GM18907 (cell line): ENCODE results near the gene TRPM3.
"Not testable (repeated sequence)": the region's sequence is repeated elsewhere in the genome, so short reads cannot be mapped to it uniquely, and the experiment has no call there.

Experiments
- ATAC-seq: cut with Tn5 transposase; IDR thresholded peaks from one replicate; pipeline ENCODE4 v1.9.1; 2021; ENCODE audit warnings: mild to moderate bottlenecking, moderate library complexity; ENCODE audit not compliant: unreplicated experiment

Gene TRPM3

DNA sequence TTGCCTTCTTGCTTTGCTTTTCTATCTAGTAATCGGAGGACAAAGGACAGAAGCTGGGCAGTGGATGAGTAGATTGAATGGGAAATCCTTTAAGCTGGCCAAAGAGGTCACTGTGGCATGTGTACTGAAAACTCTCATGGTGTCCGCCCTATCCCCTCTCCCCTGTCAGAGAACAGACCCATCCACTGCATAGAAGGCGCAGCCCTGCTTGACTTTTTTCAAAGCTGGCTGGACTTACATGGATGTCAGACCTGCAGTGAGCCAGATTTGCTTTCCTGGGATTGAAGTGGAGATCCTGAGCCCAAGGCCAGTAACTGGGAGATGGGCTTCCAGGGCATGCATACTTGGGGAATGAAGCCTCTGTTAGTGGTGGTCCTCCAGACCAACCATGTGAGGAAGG lies 329.5 kb downstream of the TRPM3 start:
- ATAC-seq: no peak

DNA sequence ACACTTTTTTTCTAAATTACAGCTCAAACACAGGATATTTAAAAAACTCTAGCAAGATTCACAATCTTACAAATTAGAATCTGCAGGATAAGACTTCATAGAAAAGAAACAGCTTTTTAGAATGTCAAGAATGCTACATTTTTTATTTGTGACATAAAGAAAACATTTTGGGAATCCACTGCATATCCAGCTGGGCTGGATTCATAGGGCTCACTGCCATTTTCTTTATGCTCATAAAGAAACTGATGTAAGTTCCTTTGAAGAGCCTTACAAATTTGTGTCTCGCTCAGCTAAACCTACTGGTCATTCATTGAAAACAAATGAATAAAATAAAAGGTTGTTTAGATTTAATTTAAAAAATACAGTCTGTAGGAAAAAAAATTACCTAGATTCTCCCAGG lies 332.3 kb downstream of the TRPM3 start:
- ATAC-seq: no peak

DNA sequence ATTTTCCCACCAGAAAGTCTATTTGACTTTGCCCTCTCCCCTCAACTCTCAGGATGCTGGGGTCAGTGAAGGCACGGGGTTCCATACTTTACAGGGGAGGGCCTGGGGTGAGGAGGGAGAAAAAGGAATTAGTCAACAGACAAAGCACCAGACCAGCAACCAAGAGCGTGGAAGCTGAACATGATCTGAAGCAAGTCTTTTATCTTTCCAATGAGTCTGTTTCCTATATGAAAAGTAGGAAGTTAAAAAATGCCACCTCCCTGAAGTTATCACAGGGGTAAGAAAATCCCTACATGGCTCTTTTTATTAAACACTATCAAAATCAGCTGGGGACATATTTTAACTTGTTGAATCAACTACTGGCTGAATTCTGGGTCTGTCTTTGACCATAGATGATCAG lies 337.0 kb downstream of the TRPM3 start:
- ATAC-seq: no peak

DNA sequence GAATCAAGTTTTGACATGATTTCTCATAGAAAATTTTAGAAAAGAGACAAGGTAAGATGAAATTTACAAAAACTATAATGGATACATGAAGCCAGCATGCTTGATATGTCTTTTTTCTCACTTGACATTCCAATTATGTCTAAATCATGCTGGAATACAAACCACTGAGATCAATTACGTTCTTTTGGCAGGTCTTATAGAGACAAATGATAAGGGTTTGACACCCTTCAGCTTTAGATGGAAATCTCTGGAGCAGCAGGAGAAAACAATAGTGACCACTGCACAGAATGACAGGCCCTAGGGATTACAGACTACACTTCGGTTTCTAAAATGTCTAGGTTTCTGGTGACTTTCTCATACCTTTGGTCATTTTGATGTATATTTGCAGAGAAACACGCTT lies 342.9 kb downstream of the TRPM3 start:
- no peak for ATAC-seq

DNA sequence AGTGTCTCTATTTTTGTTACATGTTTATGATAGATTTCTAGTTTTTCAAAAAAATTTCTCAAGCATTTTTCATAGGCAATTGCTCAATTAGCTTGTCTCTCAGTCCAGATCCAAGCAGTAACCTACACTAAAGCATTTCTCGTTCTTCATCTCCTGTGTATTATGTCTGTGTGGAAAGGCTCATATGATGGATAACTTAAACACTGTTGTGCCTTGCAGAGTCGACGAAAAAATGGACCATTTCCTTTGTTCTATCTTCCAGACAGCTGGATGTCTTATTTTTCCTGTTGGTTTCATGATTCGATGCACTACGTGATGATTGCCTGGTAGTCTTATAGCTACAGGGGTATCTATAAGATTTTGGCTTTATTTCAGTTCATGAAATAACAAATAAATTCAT lies 347.8 kb downstream of the TRPM3 start:
- no peak for ATAC-seq

DNA sequence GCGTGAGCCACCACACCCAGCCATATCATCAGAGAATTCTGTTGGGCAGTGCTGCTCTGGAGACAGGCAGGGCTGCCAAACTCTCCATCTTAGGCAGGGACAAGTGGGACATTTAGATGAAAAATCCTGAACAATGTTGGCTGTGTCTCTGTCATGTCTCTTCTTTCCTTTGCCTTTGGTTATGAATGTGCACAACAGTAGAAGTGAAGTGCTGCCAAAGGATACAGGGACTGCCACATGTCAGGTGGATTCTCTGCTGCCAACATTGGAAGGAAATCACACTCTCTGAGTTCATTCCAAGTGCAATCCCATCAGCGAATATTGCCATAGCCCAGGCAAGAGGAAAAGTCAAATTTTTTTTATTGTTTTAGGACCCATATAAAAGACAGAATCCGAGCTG lies 348.8 kb downstream of the TRPM3 start:
- ATAC-seq: no peak

DNA sequence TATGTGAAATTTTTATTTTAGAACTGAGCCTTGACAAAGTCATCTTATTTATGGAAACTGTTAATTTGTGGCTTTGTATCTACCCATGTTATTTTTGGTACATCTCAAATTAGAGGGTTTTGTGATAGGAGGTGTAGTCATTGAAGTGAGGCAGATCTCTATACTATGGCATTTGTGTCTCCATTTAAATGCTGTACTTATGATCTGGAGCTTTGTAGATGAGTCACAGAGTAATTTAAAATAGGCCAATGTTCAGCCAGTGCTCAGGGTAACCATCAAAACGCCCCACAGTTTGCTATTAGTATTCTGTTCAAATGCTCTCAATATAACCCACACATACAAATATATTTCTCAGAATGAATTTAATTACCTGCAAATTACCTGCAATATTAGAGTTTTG lies 355.5 kb downstream of the TRPM3 start:
- no peak for ATAC-seq

DNA sequence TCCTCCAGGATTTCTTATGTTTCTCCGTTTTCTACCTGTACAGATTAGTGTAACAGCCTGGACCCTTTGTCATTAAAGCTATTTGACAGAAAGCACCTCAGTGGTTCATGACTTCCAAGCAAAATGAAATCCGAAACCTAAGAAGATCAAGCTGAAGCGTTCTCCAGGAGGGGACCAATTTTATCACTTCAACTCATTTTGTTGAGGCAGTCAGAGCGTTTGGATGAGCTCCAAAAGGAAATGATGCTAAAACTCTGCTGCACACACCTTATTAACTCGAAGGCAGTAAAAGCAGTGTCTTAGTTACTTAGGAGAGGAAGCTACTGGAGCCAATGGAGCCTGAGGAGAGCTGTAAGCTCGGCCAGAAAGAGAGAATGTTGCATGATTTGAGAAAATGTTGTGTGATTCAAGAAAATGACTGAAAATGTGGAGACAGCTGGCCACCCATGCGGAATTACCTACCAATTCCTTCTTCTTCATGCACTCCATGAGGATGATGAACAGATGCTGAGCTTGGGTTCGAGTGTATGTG lies 360.2 kb downstream of the TRPM3 start:
- ATAC-seq: no peak

DNA sequence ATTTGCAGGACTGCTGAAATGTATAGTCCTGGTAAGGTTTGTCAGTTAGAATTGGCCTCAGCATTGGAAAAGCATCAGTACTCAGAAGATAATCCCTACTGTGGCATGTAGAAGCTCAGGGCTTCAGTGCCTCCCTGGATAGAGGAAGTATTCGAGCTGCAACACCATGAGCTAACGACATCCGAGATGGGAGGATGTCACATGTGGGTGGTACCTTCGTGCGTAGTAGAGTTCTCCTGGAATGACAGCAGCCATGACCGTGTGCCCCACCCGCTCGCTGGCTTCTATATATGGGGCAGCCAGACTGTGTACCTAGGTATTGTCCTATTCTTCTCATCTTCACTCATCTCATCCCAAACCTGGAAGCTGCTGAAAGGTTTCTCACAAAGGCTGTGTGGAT lies 361.2 kb downstream of the TRPM3 start:
- ATAC-seq: no peak

DNA sequence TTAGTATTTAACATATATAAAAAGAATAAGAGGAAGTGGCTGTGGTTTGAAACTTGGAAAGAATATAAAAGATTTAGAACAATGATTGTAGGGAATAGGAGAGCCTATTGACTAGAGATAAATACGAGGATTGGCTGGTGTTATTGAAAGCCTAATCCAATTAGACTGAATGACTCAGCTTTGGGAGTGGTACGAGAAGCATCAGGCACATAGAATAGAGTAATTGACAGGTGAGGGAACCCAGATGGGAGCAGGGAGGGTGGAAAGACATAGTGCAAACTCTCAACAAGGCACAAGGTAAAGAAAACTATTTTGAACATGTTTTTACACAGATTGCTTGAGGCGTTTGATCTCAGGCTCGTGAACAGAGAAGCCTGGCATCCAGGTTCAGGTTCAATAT lies 368.1 kb downstream of the TRPM3 start:
- no peak for ATAC-seq

DNA sequence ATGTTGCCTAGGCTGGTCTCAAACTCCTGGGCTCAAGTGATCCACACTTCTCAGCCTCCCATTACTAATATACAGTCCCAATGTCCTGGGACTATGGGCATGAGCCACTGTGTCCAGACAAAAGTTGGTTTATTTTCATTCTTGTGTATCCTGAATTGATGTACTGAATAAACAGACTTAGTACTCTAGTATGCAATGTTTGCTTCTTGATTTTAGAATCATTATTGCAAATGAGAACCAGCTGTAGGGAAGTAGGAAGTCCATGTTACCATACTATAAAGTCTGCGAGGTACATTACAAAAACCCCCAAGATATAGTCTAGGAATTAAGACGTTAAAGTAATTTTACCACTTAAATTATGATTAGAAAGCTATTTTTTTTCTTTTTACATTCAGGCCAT lies 372.4 kb downstream of the TRPM3 start:
- ATAC-seq: no peak

DNA sequence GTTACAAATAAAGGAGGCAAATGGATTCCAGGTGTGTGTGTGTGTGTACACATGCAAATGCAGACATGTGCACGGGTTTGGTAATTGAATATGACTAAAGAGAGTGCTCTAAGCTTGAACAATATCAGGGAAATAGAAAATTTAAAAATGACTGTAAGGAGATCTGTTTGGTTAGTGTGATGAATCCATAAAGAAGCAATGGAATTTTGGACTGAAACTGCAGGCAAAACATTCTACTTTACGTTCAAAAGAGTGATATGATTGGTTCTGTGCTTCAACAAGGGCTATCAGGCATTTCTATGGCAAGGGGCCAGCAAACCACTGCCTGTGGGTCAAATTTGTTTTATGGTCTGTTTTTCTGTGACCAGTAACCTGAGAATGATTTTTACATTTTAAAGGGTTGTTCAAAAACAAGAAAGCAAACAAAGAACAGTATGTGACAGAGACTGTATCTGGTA lies 374.1 kb downstream of the TRPM3 start:
- ATAC-seq: no peak

DNA sequence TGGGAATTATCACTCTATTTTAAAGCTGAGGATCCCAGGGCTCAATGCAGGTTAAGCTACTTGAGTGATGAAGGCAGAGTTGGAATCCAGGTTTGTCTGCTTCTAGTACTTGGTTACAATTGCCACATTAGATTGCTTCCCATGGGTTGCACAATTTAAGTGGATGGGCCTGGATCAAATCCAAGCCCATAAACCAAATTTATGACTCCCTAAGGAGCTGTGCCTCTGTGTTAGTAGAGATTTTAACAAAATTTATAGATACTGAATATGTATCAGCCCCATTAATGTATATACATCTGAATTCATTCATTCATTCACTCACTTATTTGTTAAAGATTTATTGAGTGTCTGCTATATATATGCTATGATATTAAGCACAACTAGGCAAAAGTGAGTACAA lies 374.7 kb downstream of the TRPM3 start:
- ATAC-seq: no peak

DNA sequence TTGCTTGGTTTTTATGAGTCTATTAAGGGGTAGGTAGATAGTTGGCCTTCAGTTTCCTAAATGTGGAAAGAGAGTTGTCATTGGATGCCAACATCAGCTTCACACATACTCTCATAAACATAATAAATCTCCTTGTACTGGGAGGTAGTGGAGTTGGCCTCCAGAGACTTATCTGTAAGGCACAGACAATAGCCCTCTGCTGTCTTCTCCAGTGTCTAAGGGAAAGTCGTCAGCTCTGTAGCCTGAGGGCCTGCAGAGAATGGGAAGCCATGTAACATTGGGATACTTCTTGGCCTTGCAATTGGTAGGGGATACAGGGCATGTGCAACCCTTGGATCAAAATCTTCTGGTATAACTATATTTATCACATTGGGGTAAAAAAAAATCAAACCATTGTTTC lies 375.1 kb downstream of the TRPM3 start:
- ATAC-seq: no peak

DNA sequence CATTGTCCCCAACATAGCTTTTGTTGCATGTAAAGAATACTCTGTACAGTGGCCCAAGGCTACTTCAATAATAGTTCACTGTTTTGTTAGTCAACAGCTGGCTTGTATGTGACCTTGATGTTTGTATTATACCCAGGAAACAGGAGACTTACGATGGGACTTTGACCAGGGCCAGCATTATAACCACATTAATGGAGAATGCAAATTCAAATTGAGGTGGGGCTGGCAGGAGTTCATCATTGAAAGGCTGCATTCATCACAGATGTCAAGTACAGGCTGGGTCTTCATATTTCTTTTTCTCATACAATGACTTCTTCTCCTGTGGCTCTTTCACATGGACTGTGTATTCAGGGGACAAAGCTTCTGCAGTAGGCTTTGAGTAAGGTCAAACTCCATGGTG lies 396.6 kb downstream of the TRPM3 start:
- ATAC-seq: not testable (repeated sequence)

DNA sequence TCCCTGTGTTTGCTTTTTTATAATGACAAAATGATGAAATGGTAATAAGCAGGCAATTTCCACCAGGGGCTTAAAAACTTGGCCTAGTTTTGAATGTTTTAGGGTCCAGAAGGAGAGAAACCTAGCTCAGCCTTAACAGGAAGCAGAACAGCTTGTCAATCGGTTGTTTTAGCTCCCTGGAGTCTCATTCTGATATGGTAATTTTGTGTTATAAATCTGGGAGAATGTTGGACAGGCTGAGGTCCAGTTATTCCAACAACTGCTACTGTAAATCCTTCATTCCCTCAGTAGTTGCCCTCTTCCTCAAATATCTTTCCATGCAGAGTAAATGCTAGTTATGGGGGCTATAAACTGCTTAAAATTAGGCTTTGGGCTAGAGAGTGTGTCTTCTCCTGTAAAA lies 397.4 kb downstream of the TRPM3 start:
- not testable (repeated sequence) for ATAC-seq

DNA sequence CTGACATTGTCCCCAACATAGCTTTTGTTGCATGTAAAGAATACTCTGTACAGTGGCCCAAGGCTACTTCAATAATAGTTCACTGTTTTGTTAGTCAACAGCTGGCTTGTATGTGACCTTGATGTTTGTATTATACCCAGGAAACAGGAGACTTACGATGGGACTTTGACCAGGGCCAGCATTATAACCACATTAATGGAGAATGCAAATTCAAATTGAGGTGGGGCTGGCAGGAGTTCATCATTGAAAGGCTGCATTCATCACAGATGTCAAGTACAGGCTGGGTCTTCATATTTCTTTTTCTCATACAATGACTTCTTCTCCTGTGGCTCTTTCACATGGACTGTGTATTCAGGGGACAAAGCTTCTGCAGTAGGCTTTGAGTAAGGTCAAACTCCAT lies 414.6 kb downstream of the TRPM3 start:
- ATAC-seq: not testable (repeated sequence)

DNA sequence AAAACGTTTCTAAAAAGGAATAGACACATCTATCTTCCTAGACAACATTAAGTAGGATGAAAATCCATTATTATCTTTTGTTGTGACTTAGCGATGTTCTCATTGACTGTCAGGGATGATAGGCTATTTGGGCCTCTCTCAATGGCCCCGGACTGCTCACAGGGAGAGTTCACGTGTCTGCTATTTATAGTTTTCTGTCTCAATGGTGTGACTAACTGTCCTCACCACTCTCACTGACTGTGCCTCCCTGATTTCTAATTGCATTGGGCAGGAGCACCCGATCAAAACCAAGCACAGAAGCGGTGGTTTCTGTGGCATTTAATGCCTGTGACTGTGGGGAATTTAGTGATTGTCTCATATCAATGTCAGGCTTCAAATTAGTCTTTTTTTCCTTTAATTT lies 420.3 kb downstream of the TRPM3 start:
- ATAC-seq: no peak

DNA sequence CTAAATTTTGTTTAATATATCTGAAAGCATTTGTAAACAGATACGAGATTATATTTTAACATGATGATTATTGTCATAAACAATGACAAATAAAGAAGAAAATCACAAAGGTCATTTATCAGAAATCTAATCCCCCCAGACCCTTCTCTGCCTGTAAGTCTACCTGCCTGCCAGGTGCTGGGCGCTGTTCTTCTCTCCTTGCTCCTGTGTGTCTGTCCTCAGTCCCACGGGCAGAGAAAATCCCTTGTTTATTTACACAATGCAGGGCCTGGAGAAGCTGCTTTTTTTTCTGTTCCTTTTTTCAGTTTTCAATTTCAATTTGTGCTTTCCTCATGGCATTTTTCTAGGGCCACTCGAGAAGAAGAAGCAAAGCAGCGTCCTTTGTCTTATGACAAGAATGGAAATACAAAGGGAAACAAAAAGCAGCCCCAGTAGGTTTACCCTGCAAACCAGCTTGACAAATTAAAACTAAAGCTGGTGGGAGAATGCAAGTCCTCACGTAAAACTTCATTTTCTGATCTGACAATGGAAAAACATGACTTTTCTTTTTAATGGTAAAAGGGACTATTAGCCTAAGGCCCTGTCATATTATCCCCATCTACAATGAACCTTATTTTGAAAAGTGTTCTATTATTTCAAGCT lies 424.6 kb downstream of the TRPM3 start:
- no peak for ATAC-seq

DNA sequence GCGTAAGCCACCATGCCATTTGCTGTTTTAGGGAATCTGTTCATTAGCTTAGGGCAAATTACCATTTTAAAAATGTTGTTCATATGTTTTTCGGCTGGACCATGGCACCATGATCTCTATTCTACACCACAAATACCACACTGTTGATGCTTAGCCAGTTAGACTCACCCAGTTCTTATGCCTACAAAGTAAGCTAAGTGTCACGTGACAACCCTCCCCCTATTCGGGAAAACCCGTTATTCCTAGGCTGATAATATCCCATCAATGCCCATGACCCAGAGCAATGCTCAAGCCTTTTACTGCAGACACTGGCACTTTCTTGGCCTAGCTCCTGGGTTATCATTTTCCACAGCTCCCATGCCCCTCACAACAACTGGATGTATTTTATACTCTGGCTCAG lies 426.7 kb downstream of the TRPM3 start:
- no peak for ATAC-seq

DNA sequence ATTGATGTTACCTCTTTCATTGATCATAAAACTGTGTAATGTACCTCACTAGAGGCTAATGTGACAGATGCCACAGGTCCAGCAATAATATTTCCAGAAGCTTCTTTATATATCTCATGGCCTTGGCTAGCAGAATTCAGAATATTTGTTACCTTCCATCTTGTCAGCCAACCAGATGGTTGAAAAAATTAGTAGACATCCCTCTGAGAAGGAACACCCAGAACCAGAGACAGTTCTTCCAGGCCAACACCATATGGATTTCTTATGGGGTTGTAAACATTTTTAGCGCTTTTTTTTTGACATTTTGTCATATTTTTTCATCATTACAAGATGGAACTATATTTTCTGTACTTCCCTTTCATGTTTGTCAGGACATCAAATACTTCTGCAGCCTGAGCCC lies 428.2 kb downstream of the TRPM3 start:
- ATAC-seq: no peak

DNA sequence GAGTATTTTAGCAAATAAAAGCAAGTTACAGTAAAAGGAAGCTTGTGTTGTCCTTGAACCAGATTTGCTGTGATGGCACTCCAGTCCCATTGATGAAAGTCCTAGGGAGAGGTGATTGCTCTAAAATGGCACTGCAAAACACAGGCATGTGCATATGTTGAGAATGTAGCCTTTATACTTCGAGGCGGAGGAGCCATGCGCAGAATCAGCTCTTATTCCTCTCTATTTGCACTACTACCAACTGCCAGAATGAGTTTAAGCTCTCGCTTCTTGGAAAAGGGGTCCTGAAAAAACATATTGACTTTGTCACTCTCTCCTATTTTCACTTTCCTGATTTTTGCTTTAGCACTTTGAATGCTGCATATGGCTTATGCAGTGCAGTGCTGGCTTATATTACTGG lies 429.0 kb downstream of the TRPM3 start:
- ATAC-seq: no peak

DNA sequence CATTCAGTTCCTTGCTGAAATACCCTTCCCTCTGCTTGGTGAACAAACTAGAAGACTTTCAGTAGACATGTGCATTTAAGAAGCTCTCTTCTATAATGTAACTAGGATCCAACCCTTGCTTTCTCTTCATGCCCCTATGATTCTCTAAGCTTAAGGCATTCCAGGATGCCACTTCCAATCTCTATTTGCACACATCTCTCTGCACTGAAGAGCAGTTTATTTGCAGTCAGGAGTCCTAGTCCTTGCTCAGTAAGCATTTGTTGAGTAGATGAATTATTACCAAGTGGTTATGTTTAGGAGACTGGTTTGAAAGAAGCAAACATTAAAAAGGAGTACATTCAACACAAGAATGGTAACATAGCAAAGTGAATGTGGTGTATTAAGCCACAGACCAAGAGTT lies 432.7 kb downstream of the TRPM3 start:
- ATAC-seq: no peak
